Measurements from ENCODE around the gene GAL3ST1. TPM values are rescaled to one million over a fixed set of nuclear protein-coding genes. Genes with fewer than 3 reads are reported as not detected.

The GAL3ST1 gene
- total RNA-seq, 2 experiments from 2014 or later, result not detected

- Histone ChIP-seq H3K79me2 (ENCODE audit: insufficient read depth, low read depth, low read length) (no peaks in the 10 kb centered on the region), H4K20me1 (ENCODE audit: insufficient read depth, low read length) (no peaks in the 10 kb centered on the region), H3K4me1 (ENCODE audit: insufficient read depth, low read length, poor library complexity, severe bottlenecking) (peaks cover 36% of the 10 kb centered on the region), H3K9me2 (ENCODE audit: insufficient read depth, low read length) (no peaks in the 10 kb centered on the region), H3K36me3 (ENCODE audit: insufficient read depth, low read length) (no peaks in the 10 kb centered on the region), H3K27ac (ENCODE audit: low read depth, low read length, poor library complexity, severe bottlenecking) (no peak overlapping the region), H3K4me2 (ENCODE audit: low read length) (peak overlapping the region; percentile 68; the same call in 1 of the 2 replicates), H3K9me3 (ENCODE audit: low read length) (no peaks in the 10 kb centered on the region), H3K4me3 (ENCODE audit: low read depth, low read length, poor library complexity, severe bottlenecking) (no peak overlapping the region), H2AFZ (ENCODE audit: low read length) (peak overlapping the region; percentile 98)
- TF ChIP-seq CTCF (conservative IDR thresholded peaks at IDR 0.05; ENCODE audit: low read length), result no peak
- no peak for TF ChIP-seq EZH2phosphoT487 (IDR thresholded peaks at IDR 0.05; ENCODE audit: borderline replicate concordance, low read depth, low read length)
- DNase-seq (ENCODE audit: low spot score), result no peak
- BruUV-seq (replicated peaks), result no TSS peak
- POLR2A ChIA-PET, result interaction anchor here (0.6 to 0.9 kb wide), 2 partner anchors 109 to 184 kb away, joined by 4 to 5 read pairs; no protein-coding TSS in a partner anchor
- CTCF ChIA-PET (ENCODE audit: unreplicated experiment), result interaction anchor here (0.6 to 0.7 kb wide), 4 partner anchors 13 to 1022 kb away, joined by 4 to 17 read pairs (median 10); no protein-coding TSS in a partner anchor
- intact Hi-C loops (cut with micrococcal nuclease; ENCODE audit: unreplicated experiment), result loop anchor here (5.0 kb wide), 1 partner anchor 170 kb away; no protein-coding TSS in a partner anchor
These were observed 33.0 kb upstream of the GAL3ST1 start for GRCh38 chr22:30607300-30607930.

GRCh38 chr22:30606455-30607299, 32.2 kb upstream of the GAL3ST1 start, which contains the start of gene TCN2:
TCN2 (plus strand) TSS chr22:30607174; CDS start chr22:30607332, 158 bp downstream.
- H4K20me1 ChIP-seq (ENCODE audit: insufficient read depth, low read length), result no peaks in the 10 kb centered on the region
- no peaks in the 10 kb centered on the region for H3K9me2 ChIP-seq (ENCODE audit: insufficient read depth, low read length)
- H3K4me1 ChIP-seq (ENCODE audit: insufficient read depth, low read length, poor library complexity, severe bottlenecking), result peaks cover 36% of the 10 kb centered on the region
- TF ChIP-seq EZH2phosphoT487 (IDR thresholded peaks at IDR 0.05; ENCODE audit: borderline replicate concordance, low read depth, low read length) (no peak), CTCF (conservative IDR thresholded peaks at IDR 0.05; ENCODE audit: low read length) (no peak)
- ChIA-PET CTCF (ENCODE audit: unreplicated experiment) (interaction anchor here (0.6 to 0.7 kb wide), 4 partner anchors 12 to 1022 kb away, joined by 4 to 17 read pairs (median 10); no protein-coding TSS in a partner anchor), POLR2A (interaction anchor here (0.6 to 1.1 kb wide), 4 partner anchors 15 to 1599 kb away, joined by 3 to 7 read pairs (median 3); partner anchors contain the start of gene PES1)
- H3K36me3 ChIP-seq (ENCODE audit: insufficient read depth, low read length), result no peaks in the 10 kb centered on the region
- H2AFZ ChIP-seq (ENCODE audit: low read length), result peak within 1 kb of the TSS; percentile 98
- no peak within 1 kb of the TSS for H3K27ac ChIP-seq (ENCODE audit: low read depth, low read length, poor library complexity, severe bottlenecking)
- peak within 1 kb of the TSS; percentile 22 for H3K4me3 ChIP-seq (ENCODE audit: low read depth, low read length, poor library complexity, severe bottlenecking)
- BruUV-seq (replicated peaks), result no TSS peak
- H3K9me3 ChIP-seq (ENCODE audit: low read length), result no peaks in the 10 kb centered on the region
- no peaks in the 10 kb centered on the region for H3K79me2 ChIP-seq (ENCODE audit: insufficient read depth, low read depth, low read length)
- no peak for DNase-seq (ENCODE audit: low spot score)
- H3K4me2 ChIP-seq (ENCODE audit: low read length), result peak within 1 kb of the TSS; percentile 68
- intact Hi-C loops (cut with micrococcal nuclease; ENCODE audit: unreplicated experiment), result loop anchor here (5.0 kb wide), 1 partner anchor 169 kb away; no protein-coding TSS in a partner anchor
